GM12878 (cell line): Measurements from ENCODE around the gene LRRC15. TPM values are rescaled to one million over a fixed set of nuclear protein-coding genes. Genes with fewer than 3 reads are reported as not detected.

Experiments
- ATAC-seq: fragments of 200-7000 bp; cut with Tn5 transposase; 3 replicates; pipeline ENCODE4 v1.9.1; 2020; ENCODE audit warnings: mild to moderate bottlenecking, moderate library complexity
- BruUV-seq: library from RNA; stranded (reverse); fragments of 400-500 nt; replicated peaks from 2 replicates; lab custom pipeline; 2021; lab: Mats Ljungman, UMichigan
- CTCF ChIA-PET: fragments of 300-600 bp; sonication (Branson Sonifier 250); formaldehyde crosslinking; extraction: SDS; loops from one replicate; lab custom pipeline; 2021; ENCODE audit warnings: inconsistent platforms; lab: Yijun Ruan, JAX
- POLR2A ChIA-PET: fragments of 350-600 bp; formaldehyde crosslinking; extraction: SDS; loops from one replicate; lab custom pipeline; 2021; ENCODE audit warnings: inconsistent platforms; lab: Charles Lee
- RAD21 ChIA-PET: fragments of 300-600 bp; sonication (Branson Sonifier 250); formaldehyde crosslinking; loops from one replicate; lab custom pipeline; 2023; ENCODE audit warnings: antibody characterized with exemption; ENCODE audit not compliant: unreplicated experiment; lab: Charles Lee
- SMC1A ChIA-PET: fragments of 300-600 bp; sonication (Branson Sonifier 250); formaldehyde crosslinking; loops from one replicate; lab custom pipeline; 2023; ENCODE audit not compliant: unreplicated experiment, uncharacterized antibody; lab: Charles Lee
- DNase-seq: peaks from one replicate; pipeline ENCODE4 v3.0.0-alpha.2; 2011; ENCODE audit warnings: low read depth, low spot score
- FAIRE-seq: peaks from 3 replicates; lab custom pipeline; 2011; peaks lifted over from hg19 to GRCh38; lab: Jason Lieb, UNC
- H2AFZ ChIP-seq: 2 replicates; pipeline ENCODE4 v1.6.0; 2011; ENCODE audit warnings: low read depth, low read length, control low read depth; ENCODE audit not compliant: control insufficient read depth
- H3K27ac ChIP-seq: 2 replicates; pipeline ENCODE4 v1.5.1; 2011; ENCODE audit warnings: control low read depth; ENCODE audit not compliant: control insufficient read depth, insufficient read depth
- H3K27me3 ChIP-seq, 2 experiments: replicated peaks in 1 of 2; 2 replicates each; pipeline versions ENCODE4 v1.6.0 to v1.6.1; 2011; ENCODE audit warnings: low read length in 1 of 2; ENCODE audit not compliant: control insufficient read depth in 2 of 2, insufficient read depth in 2 of 2
- H3K36me3 ChIP-seq, 2 experiments: 2 replicates each; pipeline ENCODE4 v1.5.1; 2011; ENCODE audit warnings: low read length in 1 of 2; ENCODE audit not compliant: control insufficient read depth in 2 of 2, insufficient read depth in 2 of 2
- H3K4me1 ChIP-seq: 2 replicates; pipeline ENCODE4 v1.6.1; 2011; ENCODE audit warnings: mild to moderate bottlenecking, low read length, moderate library complexity, mixed read lengths; ENCODE audit not compliant: control insufficient read depth, insufficient read depth
- H3K4me2 ChIP-seq: 2 replicates; pipeline ENCODE4 v1.6.0; 2011; ENCODE audit warnings: control low read depth; ENCODE audit not compliant: control insufficient read depth, insufficient read depth
- H3K4me3 ChIP-seq: fragments of 200-600 bp; sonication (generic); 2 replicates; pipeline ENCODE4 v1.5.1; 2016
- H3K79me2 ChIP-seq: 2 replicates; pipeline ENCODE4 v1.6.0; 2011; ENCODE audit warnings: low read length; ENCODE audit not compliant: control insufficient read depth, insufficient read depth
- H3K9ac ChIP-seq: 2 replicates; pipeline ENCODE4 v1.8.0; 2011; ENCODE audit warnings: low read length, control low read depth, mixed read lengths; ENCODE audit not compliant: control insufficient read depth, insufficient read depth
- H3K9me3 ChIP-seq: replicated peaks from 3 replicates; pipeline ENCODE4 v1.5.1; 2011; ENCODE audit warnings: mild to moderate bottlenecking, low read length; ENCODE audit not compliant: control insufficient read depth, insufficient read depth
- H4K20me1 ChIP-seq: 2 replicates; pipeline ENCODE4 v1.6.0; 2011; ENCODE audit not compliant: control insufficient read depth, insufficient read depth
- ASH2L ChIP-seq: fragments of 300-600, 200-600 bp; sonication (generic); IDR thresholded peaks from 2 replicates; pipeline ENCODE4 v1.6.1; 2017; ENCODE audit warnings: low read depth, mild to moderate bottlenecking, borderline replicate concordance
- ATF3 ChIP-seq: IDR thresholded peaks from 2 replicates; pipeline ENCODE4 v1.6.1; 2011; ENCODE audit warnings: low read depth, mild to moderate bottlenecking, low read length, moderate library complexity, borderline replicate concordance; ENCODE audit errors: extremely low read depth
- ATF7 ChIP-seq: fragments of 450-650 bp; IDR thresholded peaks from 2 replicates; pipeline ENCODE4 v1.6.1; 2016; ENCODE audit warnings: low read depth, mild to moderate bottlenecking
- CEBPB ChIP-seq, 2 experiments: fragments of 150-350 bp in 1 of 2; IDR thresholded peaks; 2 replicates each; pipeline ENCODE4 v1.6.1; 2012 to 2014; ENCODE audit warnings: low read depth in 2 of 2, low read length in 2 of 2, borderline replicate concordance in 1 of 2, inconsistent platforms in 1 of 2
- FOXK2 ChIP-seq: fragments of 450-650 bp; IDR thresholded peaks from 2 replicates; pipeline ENCODE4 v1.6.1; 2017; ENCODE audit warnings: mild to moderate bottlenecking, moderate library complexity
- HCFC1 ChIP-seq: fragments of 150-350 bp; IDR thresholded peaks from 2 replicates; pipeline ENCODE4 v1.6.1; 2014; ENCODE audit warnings: low read length
- HDGF ChIP-seq: fragments of 450-650 bp; IDR thresholded peaks from 2 replicates; pipeline ENCODE4 v1.6.1; 2016; ENCODE audit warnings: antibody characterized with exemption
- IKZF2 ChIP-seq, 2 experiments: fragments of 450-650 bp; IDR thresholded peaks; 2 replicates each; pipeline ENCODE4 v1.6.1; 2017; ENCODE audit warnings: mild to moderate bottlenecking in 2 of 2, moderate library complexity in 2 of 2
- KDM1A ChIP-seq: fragments of 200-600 bp; sonication (generic); IDR thresholded peaks from 2 replicates; pipeline ENCODE4 v1.6.1; 2016; ENCODE audit warnings: borderline replicate concordance
- LARP7 ChIP-seq: fragments of 450-650 bp; IDR thresholded peaks from 2 replicates; pipeline ENCODE4 v1.6.1; 2017; ENCODE audit warnings: mild to moderate bottlenecking
- NR2C1 ChIP-seq: fragments of 450-650 bp; IDR thresholded peaks from 2 replicates; pipeline ENCODE4 v1.6.1; 2017; ENCODE audit warnings: antibody characterized with exemption, mild to moderate bottlenecking, moderate library complexity
- NR2C2 ChIP-seq: IDR thresholded peaks from 2 replicates; pipeline ENCODE4 v1.6.1; 2011; ENCODE audit warnings: borderline replicate concordance, low read depth; ENCODE audit not compliant: control insufficient read depth, insufficient read length
- NR2F1 ChIP-seq: fragments of 450-650 bp; conservative IDR thresholded peaks from 2 replicates; pipeline ENCODE4 v1.6.1; 2017; ENCODE audit warnings: mild to moderate bottlenecking
- NRF1 ChIP-seq: conservative IDR thresholded peaks from 2 replicates; pipeline ENCODE4 v1.6.1; 2011; ENCODE audit warnings: mild to moderate bottlenecking, low read depth, low read length, improper control_type of control experiment
- POLR2AphosphoS5 ChIP-seq: IDR thresholded peaks from 2 replicates; pipeline ENCODE4 v1.6.1; 2011; ENCODE audit warnings: mild to moderate bottlenecking, low read length, inconsistent platforms
- SUPT20H ChIP-seq: IDR thresholded peaks from 2 replicates; pipeline ENCODE4 v1.6.1; 2011; ENCODE audit warnings: low read depth, mild to moderate bottlenecking, low read length, moderate library complexity, borderline replicate concordance; ENCODE audit not compliant: control insufficient read depth
- SUZ12 ChIP-seq: fragments of 200-600 bp; sonication (generic); IDR thresholded peaks from one replicate; pipeline ENCODE4 v1.6.1; 2018; ENCODE audit warnings: antibody characterized with exemption, mild to moderate bottlenecking; ENCODE audit not compliant: unreplicated experiment
- TCF3 ChIP-seq: IDR thresholded peaks from 2 replicates; pipeline ENCODE4 v1.6.1; 2012; ENCODE audit warnings: low read depth, mild to moderate bottlenecking, low read length, borderline replicate concordance; ENCODE audit not compliant: insufficient read depth
- ZBED1 ChIP-seq: IDR thresholded peaks from 2 replicates; pipeline ENCODE4 v1.6.1; 2016; ENCODE audit warnings: borderline replicate concordance
- WGBS: methylation state at CpG from one replicate; pipeline ENCODE4 v1.1.6; 2016; ENCODE audit warnings: low lambda C conversion rate; ENCODE audit not compliant: insufficient replicate concordance, insufficient coverage; ENCODE audit errors: missing lambda C conversion rate; 5-methylcytosine and 5-hydroxymethylcytosine counted together
- in situ Hi-C: fragments of 300-500 bp; cut with MboI; formaldehyde crosslinking; loops from 9 replicates; pipeline ENCODE4 v1.14.3; 2018; ENCODE audit warnings: mixed read lengths
- intact Hi-C: fragments of 100-400 bp; cut with micrococcal nuclease; formaldehyde crosslinking; loops from one replicate; pipeline ENCODE4 v1.14.2; 2022; ENCODE audit not compliant: unreplicated experiment
- polyA plus RNA-seq, 11 experiments: library from polyadenylated mRNA; depleted of rRNA in 4 of 11; unstranded in 6 of 11; stranded (reverse) in 5 of 11; fragments of >200 nt; fragmentation: Nextera tagmentation in 4 of 11; fragmentation: Illumina TruSeq in 1 of 11; extraction: Ambion mirVana in 4 of 11; extraction: Trizol in 1 of 11; gene quantifications; 1 replicate in 1 of 11; 2 replicates in 10 of 11; pipeline versions ENCODE4 v1.2.1 to v1.2.3, GENCODE V29; 2011 to 2016; ENCODE audit warnings: inconsistent platforms in 2 of 11, missing spikeins in 2 of 11, low read depth in 1 of 11
- total RNA-seq, 4 experiments: library from RNA; depleted of rRNA in 3 of 4; stranded (reverse); fragments of >200 nt in 3 of 4; fragmentation: Illumina TruSeq in 1 of 4; extraction: Trizol in 1 of 4; gene quantifications; 2 replicates each; pipeline versions ENCODE4 v1.2.1 to v1.2.3, GENCODE V29; 2013 to 2021
- TF ChIP-seq, protein P1 (sequence below), 3 experiments: IDR thresholded peaks in 2 of 3; conservative IDR thresholded peaks in 1 of 3; 2 replicates each; pipeline ENCODE4 v1.5.1; 2011; ENCODE audit warnings: low read depth in 3 of 3, low read length in 3 of 3, mild to moderate bottlenecking in 3 of 3, control low read depth in 2 of 3, moderate library complexity in 2 of 3, inconsistent platforms in 1 of 3, mixed read lengths in 1 of 3; ENCODE audit not compliant: control insufficient read depth in 2 of 3, insufficient read depth in 1 of 3; ENCODE audit errors: extremely low read depth in 1 of 3
- TF ChIP-seq, protein P2 (sequence below): IDR thresholded peaks from 2 replicates; pipeline ENCODE4 v1.6.1; 2011; ENCODE audit warnings: mild to moderate bottlenecking, low read depth, low read length, moderate library complexity; ENCODE audit not compliant: insufficient replicate concordance

The LRRC15 gene
- total and polyA plus RNA-seq, 10 of the 15 experiments (the other 5 are each of a cell fraction or from before 2014, with no cell fraction given), result not detected

- H3K79me2 ChIP-seq, result no peaks in the 10 kb centered on the region
- H3K9ac ChIP-seq, result peak overlapping the region; percentile 36
- WGBS, result 0% methylated on average over 11 of the region's 11 CpGs
- H2AFZ ChIP-seq, result peak overlapping the region; percentile 52
- peak; percentile 61 for DNase-seq
- no peaks in the 10 kb centered on the region for H3K27me3 ChIP-seq
- ChIA-PET RAD21 (interaction anchor here (0.9 to 1.9 kb wide), 6 partner anchors 10 to 613 kb away, joined by 3 to 11 read pairs (median 4); no protein-coding TSS in a partner anchor), SMC1A (interaction anchor here (1.3 to 2.1 kb wide), 3 partner anchors 8 to 169 kb away, joined by 3 to 9 read pairs (median 4); no protein-coding TSS in a partner anchor), CTCF (interaction anchor here (1.0 to 1.8 kb wide), 4 partner anchors 10 to 640 kb away, joined by 3 to 9 read pairs (median 3); no protein-coding TSS in a partner anchor), POLR2A (no interaction called here)
- no peak for FAIRE-seq
- H3K27ac ChIP-seq, result peak overlapping the region; percentile 75
- in situ Hi-C loops, result loop anchor here (5.0 kb wide), 1 partner anchor 169 kb away; the partner anchor contains the start of gene HES1
- H3K9me3 ChIP-seq, result no peaks in the 10 kb centered on the region; the same call in 2 of the 3 replicates
- no peak overlapping the region; the same call in 1 of the 2 replicates for H3K4me3 ChIP-seq
- ATAC-seq, result peak; percentile 74
- intact Hi-C loops, result loop anchor here (2.0 to 5.0 kb wide), 2 partner anchors 124 to 169 kb away; partner anchors contain the start of gene HES1
- H3K4me1 ChIP-seq, result peaks cover 46% of the 10 kb centered on the region
- no peaks in the 10 kb centered on the region for H4K20me1 ChIP-seq
- peak overlapping the region; percentile 66 for H3K4me2 ChIP-seq
- BruUV-seq, result no TSS peak
- H3K36me3 ChIP-seq, result no peaks in the 10 kb centered on the region
- TF ChIP-seq SUZ12 (no peak), ATF3 (no peak), LARP7 (no peak), NR2C2 (peak; percentile 57), CEBPB (IDR thresholded peaks at IDR 0.05; ENCODE audit: borderline replicate concordance in 1 of 2, low read depth in 2 of 2, low read length in 2 of 2) (no peak), IKZF2 (IDR thresholded peaks at IDR 0.05) (peak in 1 of 2 experiments; percentile 35; a peak in 1 of 4 replicates), POLR2AphosphoS5 (no peak), SUPT20H (no peak), ZBED1 (no peak), HCFC1 (no peak), ATF7 (peak; percentile 51; the same call in 1 of the 2 replicates), HDGF (0 out of 2 replicates have a peak, but pooled peaks have one; percentile 19), NRF1 (no peak), NR2C1 (peak; percentile 54), NR2F1 (peak; percentile 49; the same call in 1 of the 2 replicates), ASH2L (no peak), FOXK2 (no peak), TCF3 (peak; percentile 79), KDM1A (no peak)
- TF ChIP-seq, protein P1, sequence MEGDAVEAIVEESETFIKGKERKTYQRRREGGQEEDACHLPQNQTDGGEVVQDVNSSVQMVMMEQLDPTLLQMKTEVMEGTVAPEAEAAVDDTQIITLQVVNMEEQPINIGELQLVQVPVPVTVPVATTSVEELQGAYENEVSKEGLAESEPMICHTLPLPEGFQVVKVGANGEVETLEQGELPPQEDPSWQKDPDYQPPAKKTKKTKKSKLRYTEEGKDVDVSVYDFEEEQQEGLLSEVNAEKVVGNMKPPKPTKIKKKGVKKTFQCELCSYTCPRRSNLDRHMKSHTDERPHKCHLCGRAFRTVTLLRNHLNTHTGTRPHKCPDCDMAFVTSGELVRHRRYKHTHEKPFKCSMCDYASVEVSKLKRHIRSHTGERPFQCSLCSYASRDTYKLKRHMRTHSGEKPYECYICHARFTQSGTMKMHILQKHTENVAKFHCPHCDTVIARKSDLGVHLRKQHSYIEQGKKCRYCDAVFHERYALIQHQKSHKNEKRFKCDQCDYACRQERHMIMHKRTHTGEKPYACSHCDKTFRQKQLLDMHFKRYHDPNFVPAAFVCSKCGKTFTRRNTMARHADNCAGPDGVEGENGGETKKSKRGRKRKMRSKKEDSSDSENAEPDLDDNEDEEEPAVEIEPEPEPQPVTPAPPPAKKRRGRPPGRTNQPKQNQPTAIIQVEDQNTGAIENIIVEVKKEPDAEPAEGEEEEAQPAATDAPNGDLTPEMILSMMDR (IDR thresholded peaks at IDR 0.05 in 2 of 3, conservative IDR thresholded peaks at IDR 0.05 in 1 of 3; ENCODE audit: control insufficient read depth in 2 of 3, extremely low read depth in 1 of 3, insufficient read depth in 1 of 3, low read depth in 3 of 3, low read length in 3 of 3), result no peak
- TF ChIP-seq, protein P2, sequence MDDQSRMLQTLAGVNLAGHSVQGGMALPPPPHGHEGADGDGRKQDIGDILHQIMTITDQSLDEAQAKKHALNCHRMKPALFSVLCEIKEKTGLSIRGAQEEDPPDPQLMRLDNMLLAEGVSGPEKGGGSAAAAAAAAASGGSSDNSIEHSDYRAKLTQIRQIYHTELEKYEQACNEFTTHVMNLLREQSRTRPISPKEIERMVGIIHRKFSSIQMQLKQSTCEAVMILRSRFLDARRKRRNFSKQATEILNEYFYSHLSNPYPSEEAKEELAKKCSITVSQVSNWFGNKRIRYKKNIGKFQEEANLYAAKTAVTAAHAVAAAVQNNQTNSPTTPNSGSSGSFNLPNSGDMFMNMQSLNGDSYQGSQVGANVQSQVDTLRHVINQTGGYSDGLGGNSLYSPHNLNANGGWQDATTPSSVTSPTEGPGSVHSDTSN, result no peak
Measured at GRCh38 chr3:194306109-194306686, 63.3 kb downstream of the LRRC15 start.
